H1 (cell line): ENCODE data around the gene TMEM114. TPM values are rescaled to one million over a fixed set of nuclear protein-coding genes. Genes with fewer than 3 reads are reported as not detected.

Experiments
- CTCF ChIA-PET: fragments of 300-600 bp; sonication (Branson Sonifier 250); formaldehyde crosslinking; loops from one replicate; lab custom pipeline; 2021; ENCODE audit not compliant: partially characterized antibody; lab: Charles Lee
- POLR2A ChIA-PET: fragments of 300-600 bp; sonication (Branson Sonifier 250); formaldehyde crosslinking; loops from one replicate; lab custom pipeline; 2021; ENCODE audit warnings: inconsistent platforms; ENCODE audit not compliant: partially characterized antibody; lab: Charles Lee
- DNase-seq, 2 experiments: peaks; one replicate each; pipeline versions ENCODE4 v3.0.0 to v3.0.0-alpha.2; 2010 to 2022; ENCODE audit warnings: low spot score in 2 of 2, low read depth in 1 of 2, mixed read lengths in 1 of 2
- FAIRE-seq: peaks from 2 replicates; lab custom pipeline; 2011; peaks lifted over from hg19 to GRCh38; lab: Jason Lieb, UNC
- H2AFZ ChIP-seq: 2 replicates; pipeline ENCODE4 v1.8.1; 2012; ENCODE audit warnings: low read length, inconsistent platforms
- H2AK5ac ChIP-seq: 2 replicates; pipeline ENCODE4 v1.6.1; 2013; ENCODE audit warnings: low read depth, low read length
- H2BK120ac ChIP-seq: replicated peaks from 2 replicates; pipeline ENCODE3; 2013; ENCODE audit warnings: low read depth, low read length, inconsistent platforms
- H2BK12ac ChIP-seq: 2 replicates; pipeline ENCODE4 v1.6.1; 2013; ENCODE audit warnings: low read depth, low read length
- H2BK15ac ChIP-seq: 2 replicates; pipeline ENCODE4 v1.6.1; 2013; ENCODE audit warnings: low read length
- H2BK20ac ChIP-seq: 2 replicates; pipeline ENCODE4 v1.6.1; 2013; ENCODE audit warnings: low read length
- H2BK5ac ChIP-seq: 2 replicates; pipeline ENCODE4 v1.6.1; 2013; ENCODE audit warnings: low read depth, low read length
- H3K14ac ChIP-seq: 2 replicates; pipeline ENCODE4 v1.6.1; 2013; ENCODE audit warnings: inconsistent platforms; ENCODE audit not compliant: insufficient read length
- H3K18ac ChIP-seq: 2 replicates; pipeline ENCODE4 v1.6.1; 2013; ENCODE audit warnings: low read length; ENCODE audit errors: extremely low read depth
- H3K23ac ChIP-seq: 2 replicates; pipeline ENCODE4 v1.6.1; 2013; ENCODE audit warnings: inconsistent platforms; ENCODE audit not compliant: insufficient read length
- H3K23me2 ChIP-seq: 2 replicates; pipeline ENCODE4 v1.6.1; 2013; ENCODE audit warnings: low read depth, low read length
- H3K27ac ChIP-seq: 2 replicates; pipeline ENCODE4 v1.6.1; 2011; ENCODE audit warnings: low read depth, low read length, inconsistent platforms
- H3K27me3 ChIP-seq, 4 experiments: replicated peaks in 1 of 4; 1 replicate in 1 of 4; 2 replicates in 3 of 4; pipeline versions ENCODE4 v1.6.1 to v1.8.1; 2011 to 2013; ENCODE audit warnings: low read length in 3 of 4, mild to moderate bottlenecking in 3 of 4, inconsistent platforms in 2 of 4, mixed read lengths in 2 of 4, moderate library complexity in 1 of 4; ENCODE audit not compliant: control insufficient read depth in 3 of 4, insufficient read depth in 3 of 4; ENCODE audit errors: extremely low read depth in 1 of 4
- H3K36me3 ChIP-seq, 4 experiments: 2 replicates each; pipeline versions ENCODE4 v1.6.1 to v1.8.1; 2011 to 2013; ENCODE audit warnings: mild to moderate bottlenecking in 4 of 4, low read length in 3 of 4, moderate library complexity in 2 of 4, control low read depth in 1 of 4, inconsistent platforms in 1 of 4; ENCODE audit not compliant: insufficient read depth in 4 of 4, control insufficient read depth in 2 of 4
- H3K4ac ChIP-seq: replicated peaks from 2 replicates; pipeline ENCODE3; 2013; ENCODE audit warnings: low read length, low read depth, mixed read lengths, inconsistent platforms; ENCODE audit not compliant: insufficient read length
- H3K4me1 ChIP-seq, 4 experiments: replicated peaks in 1 of 4; 1 replicate in 1 of 4; 2 replicates in 3 of 4; pipeline versions ENCODE4 v1.6.1 to v1.8.1; 2011 to 2013; ENCODE audit warnings: low read length in 3 of 4, inconsistent platforms in 2 of 4, mixed read lengths in 1 of 4; ENCODE audit not compliant: insufficient read depth in 4 of 4, control insufficient read depth in 3 of 4
- H3K4me2 ChIP-seq, 2 experiments: 2 replicates each; pipeline versions ENCODE4 v1.6.1 to v1.8.1; 2011 to 2013; ENCODE audit warnings: low read depth in 2 of 2, low read length in 2 of 2, control low read depth in 1 of 2, inconsistent platforms in 1 of 2, mild to moderate bottlenecking in 1 of 2; ENCODE audit not compliant: insufficient read depth in 1 of 2
- H3K4me3 ChIP-seq, 4 experiments: fragments of 200-600, 300-600 bp in 1 of 4; sonication (generic), shearing (Covaris generic), sonication (Bioruptor Twin) in 1 of 4; 2 replicates each; pipeline versions ENCODE4 v1.5.1 to v1.8.1; 2011 to 2016; ENCODE audit warnings: low read length in 4 of 4, low read depth in 3 of 4, control low read depth in 2 of 4, inconsistent platforms in 2 of 4, mild to moderate bottlenecking in 2 of 4, mixed read lengths in 1 of 4, moderate library complexity in 1 of 4; ENCODE audit not compliant: insufficient read depth in 2 of 4; ENCODE audit errors: extremely low read depth in 1 of 4
- H3K56ac ChIP-seq: replicated peaks from 2 replicates; pipeline ENCODE3; 2013; ENCODE audit warnings: low read depth, mild to moderate bottlenecking, mixed read lengths, low read length, inconsistent platforms; ENCODE audit not compliant: insufficient read length
- H3K79me1 ChIP-seq: 2 replicates; pipeline ENCODE4 v1.6.1; 2013; ENCODE audit warnings: low read depth, low read length, control low read depth
- H3K79me2 ChIP-seq, 2 experiments: 2 replicates each; pipeline versions ENCODE4 v1.6.1 to v1.8.1; 2012 to 2013; ENCODE audit warnings: low read length in 2 of 2, mild to moderate bottlenecking in 2 of 2, inconsistent platforms in 1 of 2; ENCODE audit not compliant: insufficient read depth in 2 of 2, control insufficient read depth in 1 of 2
- H3K9ac ChIP-seq, 4 experiments: replicated peaks in 1 of 4; 1 replicate in 1 of 4; 2 replicates in 3 of 4; pipeline versions ENCODE4 v1.6.1 to v1.8.1; 2011 to 2013; ENCODE audit warnings: low read depth in 3 of 4, low read length in 3 of 4, control low read depth in 2 of 4, mild to moderate bottlenecking in 2 of 4, moderate library complexity in 2 of 4, inconsistent platforms in 1 of 4; ENCODE audit errors: extremely low read depth in 1 of 4
- H3K9me3 ChIP-seq, 2 experiments: 2 replicates each; pipeline versions ENCODE4 v1.6.1 to v1.8.1; 2012 to 2013; ENCODE audit warnings: mild to moderate bottlenecking in 2 of 2, moderate library complexity in 2 of 2, control low read depth in 1 of 2, inconsistent platforms in 1 of 2, low read depth in 1 of 2, low read length in 1 of 2, mixed read lengths in 1 of 2; ENCODE audit not compliant: insufficient read depth in 2 of 2
- H4K20me1 ChIP-seq, 2 experiments: replicated peaks in 1 of 2; 2 replicates each; pipeline versions ENCODE3 to v1.8.1; 2011 to 2013; ENCODE audit warnings: inconsistent platforms in 2 of 2, low read length in 2 of 2, mild to moderate bottlenecking in 1 of 2; ENCODE audit not compliant: insufficient read depth in 2 of 2, control insufficient read depth in 1 of 2
- H4K5ac ChIP-seq: 2 replicates; pipeline ENCODE4 v1.6.1; 2013; ENCODE audit warnings: low read length, low read depth, mixed read lengths, inconsistent platforms; ENCODE audit not compliant: insufficient read length
- H4K8ac ChIP-seq: 2 replicates; pipeline ENCODE4 v1.8.0; 2013; ENCODE audit warnings: mild to moderate bottlenecking, moderate library complexity, low read length, inconsistent platforms; ENCODE audit not compliant: insufficient read depth; ENCODE audit errors: extremely low read depth
- H4K91ac ChIP-seq: replicated peaks from 2 replicates; pipeline ENCODE3; 2013; ENCODE audit warnings: low read length, mixed read lengths, inconsistent platforms; ENCODE audit not compliant: insufficient read length
- ASH2L ChIP-seq: fragments of 200-600, 300-600 bp; sonication (generic); IDR thresholded peaks from one replicate; pipeline ENCODE4 v1.7.1; 2017; ENCODE audit warnings: low read length
- BACH1 ChIP-seq: IDR thresholded peaks from 2 replicates; pipeline ENCODE4 v1.6.1; 2012; ENCODE audit warnings: low read length, improper control_type of control experiment
- CEBPB ChIP-seq: IDR thresholded peaks from 2 replicates; pipeline ENCODE4 v1.6.1; 2012; ENCODE audit warnings: low read depth, low read length
- CTBP2 ChIP-seq: IDR thresholded peaks from 2 replicates; pipeline ENCODE4 v1.7.0; 2011; ENCODE audit warnings: borderline replicate concordance, mild to moderate bottlenecking, moderate library complexity, mixed read lengths, low read length; ENCODE audit not compliant: insufficient read depth, insufficient read length
- KDM5A ChIP-seq: fragments of 200-600 bp; IDR thresholded peaks from 2 replicates; pipeline ENCODE4 v1.7.1; 2012; ENCODE audit warnings: mild to moderate bottlenecking, low read length, inconsistent platforms, mixed read lengths
- NANOG ChIP-seq: IDR thresholded peaks from 2 replicates; pipeline ENCODE4 v1.6.1; 2011; ENCODE audit warnings: low read length, low read depth, mild to moderate bottlenecking, inconsistent platforms; ENCODE audit not compliant: insufficient read depth, poor library complexity, severe bottlenecking
- PHF8 ChIP-seq: fragments of 200-600 bp; sonication (generic); conservative IDR thresholded peaks from 2 replicates; pipeline ENCODE4 v1.7.1; 2012; ENCODE audit warnings: low read depth, mild to moderate bottlenecking, inconsistent platforms, low read length, moderate library complexity
- RBBP5 ChIP-seq: IDR thresholded peaks from 2 replicates; pipeline ENCODE4 v1.7.1; 2012; ENCODE audit warnings: low read depth, mild to moderate bottlenecking, inconsistent platforms, low read length, moderate library complexity, borderline replicate concordance
- SAP30 ChIP-seq: fragments of 300-600 bp; sonication (generic); IDR thresholded peaks from 2 replicates; pipeline ENCODE4 v1.7.1; 2012; ENCODE audit warnings: low read length, moderate library complexity, mild to moderate bottlenecking, inconsistent platforms; ENCODE audit not compliant: insufficient read depth, insufficient replicate concordance
- SIN3A ChIP-seq, 2 experiments: IDR thresholded peaks in 1 of 2; conservative IDR thresholded peaks in 1 of 2; 2 replicates each; pipeline ENCODE4 v1.6.1; 2011 to 2012; ENCODE audit warnings: low read length in 2 of 2, improper control_type of control experiment in 1 of 2, low read depth in 1 of 2, mild to moderate bottlenecking in 1 of 2
- SP4 ChIP-seq: IDR thresholded peaks from 2 replicates; pipeline ENCODE4 v1.6.1; 2012; ENCODE audit warnings: low read length, inconsistent platforms
- ZNF274 ChIP-seq: IDR thresholded peaks from 2 replicates; pipeline ENCODE4 v1.7.0; 2012; ENCODE audit warnings: low read length, borderline replicate concordance; ENCODE audit errors: extremely low read depth
- WGBS, 2 experiments: shearing (Covaris generic) in 1 of 2; methylation state at CpG; one replicate each; pipeline versions ENCODE4 v1.1.6 to v1.1.7; 2013 to 2015; ENCODE audit warnings: low lambda C conversion rate in 2 of 2, mixed read lengths in 2 of 2, inconsistent platforms in 1 of 2, low coverage in 1 of 2, missing lambda C conversion rate in 1 of 2; ENCODE audit not compliant: insufficient replicate concordance in 2 of 2, insufficient coverage in 1 of 2, insufficient read length in 1 of 2; ENCODE audit errors: extremely low coverage in 1 of 2, missing lambda C conversion rate in 1 of 2; 5-methylcytosine and 5-hydroxymethylcytosine counted together
- polyA plus RNA-seq, 7 experiments: library from polyadenylated mRNA; depleted of rRNA in 3 of 7; stranded (reverse) in 5 of 7; unstranded in 2 of 7; fragments of >200 nt in 5 of 7; fragments of 200-250 nt in 2 of 7; gene quantifications; 1 replicate in 5 of 7; 2 replicates in 1 of 7; 4 replicates in 1 of 7; pipeline versions ENCODE4 v1.2.1 to v1.2.3, GENCODE V29; 2011 to 2013; ENCODE audit warnings: missing spikeins in 2 of 7, mixed read lengths in 2 of 7
- total RNA-seq: library from RNA; stranded (reverse); fragmentation: NEBNext Ultra II Directional; extraction: Animal tissue kit (Norgen Biotek cat#: 25700); gene quantifications from 2 replicates; pipeline ENCODE4 v1.2.1, GENCODE V29; 2021

The TMEM114 gene
- total and polyA plus RNA-seq, 2 of the 8 experiments (the other 6 are each of a cell fraction or from before 2014, with no cell fraction given), result 1.6 to 2.9 TPM

- WGBS, 2 experiments, result 84% methylated on average over 5 of the region's 6 CpGs; no CpG with 5 or more reads in 1 of the 2 experiments
- no peak overlapping the region for H3K14ac ChIP-seq
- H3K4me1 ChIP-seq, result no peaks in the 10 kb centered on the region
- ChIA-PET CTCF (interaction anchor here (0.5 to 0.7 kb wide), 2 partner anchors 9 to 1338 kb away, joined by 3 read pairs; no protein-coding TSS in a partner anchor), POLR2A (interaction anchor here (0.7 kb wide), 1 partner anchor 136 kb away, joined by 3 read pairs; no protein-coding TSS in a partner anchor)
- no peak overlapping the region for H2BK5ac ChIP-seq
- no peak overlapping the region for H3K4me2 ChIP-seq
- H2BK120ac ChIP-seq, result no peak overlapping the region
- H3K4ac ChIP-seq, result no peak overlapping the region
- no peak overlapping the region for H3K9ac ChIP-seq
- no peak overlapping the region for H3K18ac ChIP-seq
- no peaks in the 10 kb centered on the region for H3K27me3 ChIP-seq
- H3K23ac ChIP-seq, result no peak overlapping the region
- H2AFZ ChIP-seq, result no peak overlapping the region
- H2BK12ac ChIP-seq, result no peak overlapping the region
- H4K5ac ChIP-seq, result no peak overlapping the region
- no peaks in the 10 kb centered on the region for H3K79me1 ChIP-seq
- H4K8ac ChIP-seq, result no peak overlapping the region
- H3K4me3 ChIP-seq, result no peak overlapping the region
- H2BK20ac ChIP-seq, result no peak overlapping the region
- H2BK15ac ChIP-seq, result no peak overlapping the region
- FAIRE-seq (no peak), DNase-seq (no peak)
- H3K56ac ChIP-seq, result no peak overlapping the region
- no peak overlapping the region for H2AK5ac ChIP-seq
- no peaks in the 10 kb centered on the region for H3K9me3 ChIP-seq
- no peak overlapping the region for H4K91ac ChIP-seq
- no peaks in the 10 kb centered on the region for H3K79me2 ChIP-seq
- H3K23me2 ChIP-seq, result no peaks in the 10 kb centered on the region
- H3K27ac ChIP-seq, result no peak overlapping the region
- no peak for TF ChIP-seq NANOG
- TF ChIP-seq KDM5A, result no peak
- TF ChIP-seq CTBP2, result no peak
- no peak for TF ChIP-seq ZNF274
- TF ChIP-seq SAP30, result no peak
- no peak for TF ChIP-seq RBBP5
- TF ChIP-seq SIN3A (conservative IDR thresholded peaks at IDR 0.05 in 1 of 2, IDR thresholded peaks at IDR 0.05 in 1 of 2; ENCODE audit: low read depth in 1 of 2, low read length in 2 of 2), result no peak
- no peak for TF ChIP-seq PHF8
- no peak for TF ChIP-seq CEBPB
- TF ChIP-seq ASH2L, result no peak
- TF ChIP-seq BACH1, result no peak
- TF ChIP-seq SP4, result no peak
- no peaks in the 10 kb centered on the region for H3K36me3 ChIP-seq
- no peaks in the 10 kb centered on the region for H4K20me1 ChIP-seq
Measured at GRCh38 chr16:8537691-8538342, 52.5 kb downstream of the TMEM114 start.
